Adrenal gland (tissue), 5 donors: ENCODE measurements around the gene ARMC9.

ENCODE experiments used
- POLR2A ChIP-seq, 2 donors: fragments of 450-650 bp; IDR thresholded peaks; one replicate each; pipeline ENCODE4 v1.6.1; 2017; ENCODE audit warnings: antibody characterized with exemption in 2 of 2, mild to moderate bottlenecking in 2 of 2, moderate library complexity in 1 of 2
- TF ChIP-seq, protein P1 (sequence below), 6 experiments: fragments of 450-650 bp in 4 of 6; fragments of 200-600 bp in 2 of 6; sonication (generic) in 1 of 6; IDR thresholded peaks; 1 replicate in 5 of 6; 2 replicates in 1 of 6; pipeline versions ENCODE4 v1.5.1 to v1.8.0; 2016 to 2021; ENCODE audit warnings: antibody characterized with exemption in 6 of 6, mild to moderate bottlenecking in 2 of 6, moderate library complexity in 1 of 6
- donor health status: DM: no; HTN: no; CAD: no.

DNA sequence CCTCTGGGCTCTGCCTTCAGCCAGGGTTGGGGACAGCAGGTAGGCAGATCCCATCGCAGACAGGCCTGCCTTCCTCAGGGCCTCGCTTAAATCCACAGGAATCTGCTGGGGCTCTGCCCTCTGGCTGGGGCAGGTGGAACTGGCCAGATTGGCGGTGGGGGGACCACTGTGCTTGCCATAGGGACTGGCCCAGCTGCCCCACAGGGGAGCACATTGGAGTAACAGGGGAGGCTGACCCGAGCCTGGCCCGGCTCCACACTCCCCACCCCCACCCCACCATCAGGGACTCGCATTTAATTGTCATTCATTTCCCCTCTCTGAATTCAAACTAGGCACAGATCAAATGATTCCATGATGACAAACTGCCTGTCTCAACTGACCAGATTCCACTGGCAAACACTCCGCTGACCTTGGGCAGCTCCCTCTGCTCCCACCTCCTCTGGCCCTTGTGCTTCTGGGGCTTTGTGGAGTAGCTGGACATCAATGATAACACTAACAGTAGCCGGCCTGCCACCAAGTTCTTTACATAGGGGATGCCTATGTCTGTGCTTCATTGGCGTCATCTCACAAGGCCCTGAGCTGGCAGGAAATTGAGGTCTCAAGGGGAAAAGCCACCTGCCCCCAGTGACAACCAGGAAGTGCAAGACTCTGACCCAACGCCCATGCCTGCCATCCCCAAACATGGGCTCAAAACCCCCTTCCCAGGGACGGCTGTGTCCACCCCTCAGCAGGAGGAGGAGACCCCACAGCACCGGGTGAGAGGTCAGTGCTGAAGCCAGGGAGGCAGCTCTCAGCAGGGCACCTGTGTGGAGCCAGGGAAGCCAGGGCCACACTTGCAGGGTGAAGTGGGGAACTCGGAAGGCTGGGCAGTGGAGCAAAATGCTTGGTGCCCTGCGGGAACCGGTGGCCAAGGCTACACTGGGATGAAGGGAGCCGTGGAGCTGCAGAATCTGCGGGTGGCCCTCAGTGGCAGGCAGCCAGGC, 195.0 kb downstream of the ARMC9 start:
- TF ChIP-seq, protein P1, sequence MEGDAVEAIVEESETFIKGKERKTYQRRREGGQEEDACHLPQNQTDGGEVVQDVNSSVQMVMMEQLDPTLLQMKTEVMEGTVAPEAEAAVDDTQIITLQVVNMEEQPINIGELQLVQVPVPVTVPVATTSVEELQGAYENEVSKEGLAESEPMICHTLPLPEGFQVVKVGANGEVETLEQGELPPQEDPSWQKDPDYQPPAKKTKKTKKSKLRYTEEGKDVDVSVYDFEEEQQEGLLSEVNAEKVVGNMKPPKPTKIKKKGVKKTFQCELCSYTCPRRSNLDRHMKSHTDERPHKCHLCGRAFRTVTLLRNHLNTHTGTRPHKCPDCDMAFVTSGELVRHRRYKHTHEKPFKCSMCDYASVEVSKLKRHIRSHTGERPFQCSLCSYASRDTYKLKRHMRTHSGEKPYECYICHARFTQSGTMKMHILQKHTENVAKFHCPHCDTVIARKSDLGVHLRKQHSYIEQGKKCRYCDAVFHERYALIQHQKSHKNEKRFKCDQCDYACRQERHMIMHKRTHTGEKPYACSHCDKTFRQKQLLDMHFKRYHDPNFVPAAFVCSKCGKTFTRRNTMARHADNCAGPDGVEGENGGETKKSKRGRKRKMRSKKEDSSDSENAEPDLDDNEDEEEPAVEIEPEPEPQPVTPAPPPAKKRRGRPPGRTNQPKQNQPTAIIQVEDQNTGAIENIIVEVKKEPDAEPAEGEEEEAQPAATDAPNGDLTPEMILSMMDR (IDR thresholded peaks at IDR 0.05): peak; percentile 14 to 50 (median 35)
- TF ChIP-seq POLR2A (IDR thresholded peaks at IDR 0.05): no peak
